Breast epithelium (tissue), 3 donors: ENCODE measurements around the gene SFTA2.

Experiments
- POLR2A ChIP-seq: fragments of 450-650 bp; IDR thresholded peaks from one replicate; pipeline ENCODE4 v1.6.1; 2016; ENCODE audit warnings: antibody characterized with exemption, mild to moderate bottlenecking, moderate library complexity
- TF ChIP-seq, protein P1 (sequence below), 3 donors: fragments of 450-650 bp; IDR thresholded peaks; one replicate each; pipeline ENCODE4 v1.5.1; 2016 to 2017; ENCODE audit warnings: antibody characterized with exemption in 3 of 3, mild to moderate bottlenecking in 3 of 3, moderate library complexity in 3 of 3

DNA sequence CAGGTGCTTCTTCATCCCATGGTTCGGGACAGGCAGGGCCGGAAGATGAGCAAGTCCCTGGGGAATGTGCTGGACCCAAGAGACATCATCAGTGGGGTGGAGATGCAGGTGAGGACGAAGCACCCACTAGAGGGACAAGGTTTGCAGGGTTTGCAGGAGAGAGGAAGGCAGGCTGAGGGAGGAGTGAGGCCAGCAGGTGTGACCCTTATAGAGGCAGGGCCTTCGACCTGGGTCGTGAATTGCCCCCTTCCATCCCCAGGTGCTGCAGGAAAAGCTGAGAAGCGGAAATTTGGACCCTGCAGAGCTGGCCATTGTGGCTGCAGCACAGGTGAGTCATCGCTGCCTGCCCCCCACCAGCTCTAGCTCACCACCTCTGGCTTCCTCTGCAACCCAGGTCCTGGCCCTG lies 9.5 kb downstream of the SFTA2 start:
- TF ChIP-seq POLR2A, result no peak
- TF ChIP-seq, protein P1, sequence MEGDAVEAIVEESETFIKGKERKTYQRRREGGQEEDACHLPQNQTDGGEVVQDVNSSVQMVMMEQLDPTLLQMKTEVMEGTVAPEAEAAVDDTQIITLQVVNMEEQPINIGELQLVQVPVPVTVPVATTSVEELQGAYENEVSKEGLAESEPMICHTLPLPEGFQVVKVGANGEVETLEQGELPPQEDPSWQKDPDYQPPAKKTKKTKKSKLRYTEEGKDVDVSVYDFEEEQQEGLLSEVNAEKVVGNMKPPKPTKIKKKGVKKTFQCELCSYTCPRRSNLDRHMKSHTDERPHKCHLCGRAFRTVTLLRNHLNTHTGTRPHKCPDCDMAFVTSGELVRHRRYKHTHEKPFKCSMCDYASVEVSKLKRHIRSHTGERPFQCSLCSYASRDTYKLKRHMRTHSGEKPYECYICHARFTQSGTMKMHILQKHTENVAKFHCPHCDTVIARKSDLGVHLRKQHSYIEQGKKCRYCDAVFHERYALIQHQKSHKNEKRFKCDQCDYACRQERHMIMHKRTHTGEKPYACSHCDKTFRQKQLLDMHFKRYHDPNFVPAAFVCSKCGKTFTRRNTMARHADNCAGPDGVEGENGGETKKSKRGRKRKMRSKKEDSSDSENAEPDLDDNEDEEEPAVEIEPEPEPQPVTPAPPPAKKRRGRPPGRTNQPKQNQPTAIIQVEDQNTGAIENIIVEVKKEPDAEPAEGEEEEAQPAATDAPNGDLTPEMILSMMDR (IDR thresholded peaks at IDR 0.05), result no peak
